GM19023 (cell line): ENCODE results near the gene TMEM59.
A peak's percentile ranks its signal among the peaks of the same experiment; 100 is the strongest.
"Not testable (repeated sequence)": the region's sequence is repeated elsewhere in the genome, so short reads cannot be mapped to it uniquely, and the experiment has no call there.

Experiments used
- ATAC-seq: cut with Tn5 transposase; IDR thresholded peaks from one replicate; pipeline ENCODE4 v1.9.1; 2021; ENCODE audit warnings: mild to moderate bottlenecking, moderate library complexity; ENCODE audit not compliant: unreplicated experiment

The TMEM59 gene

GRCh38 chr1:54052934-54053744 lies at the start of gene TMEM59, which contains the start of gene TCEANC2:
Gene TMEM59, minus strand, starts transcription at chr1:54053204. Its CDS starts 16 bp downstream, at chr1:54053188.
Gene TCEANC2, plus strand, starts transcription at chr1:54053608. Its CDS starts 815 bp downstream, at chr1:54054423.
- ATAC-seq = peak; percentile 92

GRCh38 chr1:54100500-54100899 lies 47.5 kb upstream of the TMEM59 start:
- no peak for ATAC-seq

- no peak for ATAC-seq
Measured at GRCh38 chr1:54099061-54099610, 46.1 kb upstream of the TMEM59 start.

GRCh38 chr1:54096877-54097240 lies 43.9 kb upstream of the TMEM59 start:
- ATAC-seq = no peak

GRCh38 chr1:54096227-54096876 lies 43.3 kb upstream of the TMEM59 start:
- no peak for ATAC-seq

- no peak for ATAC-seq
Measured at GRCh38 chr1:54095546-54096226, 42.7 kb upstream of the TMEM59 start.

GRCh38 chr1:54094730-54095105 lies 41.7 kb upstream of the TMEM59 start:
- not testable (repeated sequence) for ATAC-seq

- no peak for ATAC-seq
Measured at GRCh38 chr1:54094001-54094729, 41.2 kb upstream of the TMEM59 start.

- no peak for ATAC-seq
Measured at GRCh38 chr1:54091666-54092065, 38.7 kb upstream of the TMEM59 start.

GRCh38 chr1:54088385-54088784 lies 35.4 kb upstream of the TMEM59 start:
- ATAC-seq = no peak

- no peak for ATAC-seq
Measured at GRCh38 chr1:54086754-54087153, 33.8 kb upstream of the TMEM59 start.

- no peak for ATAC-seq
Measured at GRCh38 chr1:54084794-54085193, 31.8 kb upstream of the TMEM59 start.

GRCh38 chr1:54081306-54082270 lies 28.6 kb upstream of the TMEM59 start:
- no peak for ATAC-seq

- ATAC-seq = no peak
Measured at GRCh38 chr1:54080598-54081049, 27.6 kb upstream of the TMEM59 start.

- ATAC-seq = no peak
Measured at GRCh38 chr1:54077359-54077758, 24.4 kb upstream of the TMEM59 start.

- ATAC-seq = no peak
Measured at GRCh38 chr1:54070171-54070837, 17.3 kb upstream of the TMEM59 start.

GRCh38 chr1:54069791-54070170 lies 16.8 kb upstream of the TMEM59 start:
- ATAC-seq = no peak

GRCh38 chr1:54064299-54064698 lies 11.3 kb upstream of the TMEM59 start:
- no peak for ATAC-seq

GRCh38 chr1:54054438-54054749 lies 1.4 kb upstream of the TMEM59 start:
- ATAC-seq = no peak
